GM12892 (cell line): ENCODE measurements around the gene ATXN7L3.

ENCODE experiments used
- POLR2A ChIP-seq: IDR thresholded peaks from 2 replicates; pipeline ENCODE4 v1.6.1; 2011; ENCODE audit warnings: low read depth, low read length, control low read depth
- POLR2AphosphoS5 ChIP-seq: IDR thresholded peaks from 2 replicates; pipeline ENCODE4 v1.6.1; 2011; ENCODE audit warnings: low read depth, low read length, control low read depth
- TAF1 ChIP-seq: IDR thresholded peaks from 2 replicates; pipeline ENCODE4 v1.6.1; 2011; ENCODE audit warnings: low read depth, mild to moderate bottlenecking, control low read depth, low read length, borderline replicate concordance

DNA sequence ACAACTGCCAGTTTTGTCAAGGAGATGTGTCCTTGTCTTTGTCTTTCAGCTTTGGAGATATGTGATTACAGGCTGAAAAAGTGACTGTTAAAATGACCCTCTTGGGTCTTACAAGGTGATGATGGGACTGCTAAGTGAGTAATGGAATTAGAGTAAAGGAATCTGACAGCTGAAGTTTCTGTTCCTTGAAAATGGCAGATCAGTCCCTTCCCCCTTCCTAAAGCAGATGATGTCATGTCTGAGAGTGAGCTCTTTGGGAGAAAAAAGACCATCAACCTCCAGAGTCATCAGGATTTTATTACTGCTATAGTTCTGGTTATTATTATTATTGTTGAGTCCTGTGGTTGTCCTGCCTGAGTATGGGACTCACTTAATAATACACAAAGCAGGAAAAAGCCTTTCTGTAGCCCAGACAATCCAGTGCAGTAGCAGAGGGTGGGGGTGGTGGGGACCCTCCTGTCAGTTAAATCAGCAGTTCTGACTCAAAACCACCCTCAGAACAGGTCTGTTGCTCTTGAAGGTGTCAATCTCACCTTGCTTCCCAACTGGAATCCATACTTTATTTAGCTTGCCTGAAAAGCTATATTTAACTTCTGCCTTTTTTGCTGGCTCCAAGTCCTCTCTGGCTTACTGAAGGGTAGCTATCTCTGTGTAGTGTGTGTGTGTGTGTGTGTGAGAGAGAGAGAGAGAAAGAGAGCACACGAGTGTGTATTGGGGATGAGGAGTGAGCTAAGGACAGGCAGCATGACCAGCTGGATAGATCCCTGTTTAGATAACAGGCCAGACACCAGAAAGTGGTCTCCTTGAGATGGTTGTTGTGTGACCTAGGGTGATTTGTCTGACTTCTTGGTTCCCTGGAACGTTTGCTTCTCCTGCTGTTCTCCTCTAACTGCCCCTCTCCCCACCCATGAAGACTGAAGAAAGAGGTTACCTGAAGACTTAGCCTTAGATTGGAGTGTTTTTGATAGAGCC lies 53.0 kb downstream of the ATXN7L3 start:
- TF ChIP-seq TAF1 (no peak), POLR2A (no peak), POLR2AphosphoS5 (no peak)
